ENCODE data around the gene JCHAIN. TPM values are rescaled to one million over a fixed set of nuclear protein-coding genes. Genes with fewer than 3 reads are reported as not detected.
A peak's percentile ranks its signal among the peaks of the same experiment; 100 is the strongest.

The JCHAIN gene
- total and polyA plus RNA-seq, 2 of the 13 experiments (the other 11 are each of a cell fraction or from before 2014, with no cell fraction given), result not detected

DNA sequence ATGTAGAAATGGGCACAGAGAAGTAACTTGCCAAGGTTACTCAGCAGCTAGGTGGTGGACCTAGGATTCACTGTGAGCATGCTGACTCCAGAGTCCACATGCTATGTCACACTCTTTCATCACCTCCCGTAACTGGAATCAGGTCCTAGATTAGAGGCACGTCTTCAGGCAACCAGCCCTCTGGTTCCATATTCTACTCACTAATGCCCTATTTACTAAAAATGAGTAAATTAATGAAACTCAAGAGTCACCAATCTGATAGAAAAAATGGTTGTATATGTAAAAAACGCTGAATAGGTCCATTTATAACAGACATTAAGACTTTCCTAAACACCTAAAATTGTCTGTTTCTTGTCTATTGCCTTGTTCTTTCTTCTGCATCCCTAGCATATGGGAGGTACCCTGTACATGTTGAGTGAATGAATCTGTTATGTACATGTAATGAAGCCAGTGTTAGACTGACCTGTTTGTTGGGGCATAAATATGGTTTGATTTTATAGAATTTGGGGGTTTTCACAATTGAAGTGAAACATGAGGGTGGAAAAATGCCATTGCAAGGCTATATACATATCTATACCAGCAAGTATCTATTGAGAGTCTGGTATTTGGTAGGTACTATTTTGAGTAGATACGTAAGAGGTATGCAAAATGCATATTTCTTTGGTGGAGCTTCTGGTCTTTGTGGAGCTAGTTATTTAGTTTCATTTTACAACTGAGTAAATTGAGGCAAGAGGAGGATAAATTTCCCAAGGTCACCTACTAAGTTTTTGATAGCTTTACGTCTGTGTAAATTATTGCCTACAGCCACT, 48.0 kb upstream of the JCHAIN start (continued):
- TF ChIP-seq MAF1 (CRISPR knock-in tag; IDR thresholded peaks at IDR 0.05; ENCODE audit: borderline replicate concordance), result no peak
- TF ChIP-seq GABPA (IDR thresholded peaks at IDR 0.05; ENCODE audit: low read depth, low read length), result no peak
- no peak for TF ChIP-seq GABPA (CRISPR knock-in tag; IDR thresholded peaks at IDR 0.05; ENCODE audit: low read depth)
- TF ChIP-seq PRDM4 (CRISPR knock-in tag; IDR thresholded peaks at IDR 0.05; ENCODE audit: borderline replicate concordance), result no peak
- TF ChIP-seq ZNF7 (CRISPR knock-in tag; IDR thresholded peaks at IDR 0.05), result no peak
- TF ChIP-seq ZNF567 (CRISPR knock-in tag; IDR thresholded peaks at IDR 0.05; ENCODE audit: borderline replicate concordance), result no peak
- peak; percentile 46; the same call in 1 of the 2 replicates for TF ChIP-seq MYC (CRISPR knock-in tag; IDR thresholded peaks at IDR 0.05; ENCODE audit: borderline replicate concordance)
- no peak for TF ChIP-seq EEA1 (CRISPR knock-in tag; IDR thresholded peaks at IDR 0.05; ENCODE audit: borderline replicate concordance)
- TF ChIP-seq, protein P1, sequence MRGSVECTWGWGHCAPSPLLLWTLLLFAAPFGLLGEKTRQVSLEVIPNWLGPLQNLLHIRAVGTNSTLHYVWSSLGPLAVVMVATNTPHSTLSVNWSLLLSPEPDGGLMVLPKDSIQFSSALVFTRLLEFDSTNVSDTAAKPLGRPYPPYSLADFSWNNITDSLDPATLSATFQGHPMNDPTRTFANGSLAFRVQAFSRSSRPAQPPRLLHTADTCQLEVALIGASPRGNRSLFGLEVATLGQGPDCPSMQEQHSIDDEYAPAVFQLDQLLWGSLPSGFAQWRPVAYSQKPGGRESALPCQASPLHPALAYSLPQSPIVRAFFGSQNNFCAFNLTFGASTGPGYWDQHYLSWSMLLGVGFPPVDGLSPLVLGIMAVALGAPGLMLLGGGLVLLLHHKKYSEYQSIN (CRISPR knock-in tag; IDR thresholded peaks at IDR 0.05; ENCODE audit: borderline replicate concordance), result no peak
- TF ChIP-seq HES4 (CRISPR knock-in tag; IDR thresholded peaks at IDR 0.05; ENCODE audit: borderline replicate concordance), result no peak
- TF ChIP-seq MTA1 (CRISPR knock-in tag; IDR thresholded peaks at IDR 0.05; ENCODE audit: borderline replicate concordance), result no peak
- TF ChIP-seq PRMT3 (CRISPR knock-in tag; IDR thresholded peaks at IDR 0.05; ENCODE audit: borderline replicate concordance, low read depth), result no peak
- TF ChIP-seq MEF2D (CRISPR knock-in tag; IDR thresholded peaks at IDR 0.05), result no peak
- TF ChIP-seq ZNF280D (CRISPR knock-in tag; IDR thresholded peaks at IDR 0.05), result no peak
- no peak for TF ChIP-seq ZNF24 (IDR thresholded peaks at IDR 0.05)
- TF ChIP-seq ZBTB43 (CRISPR knock-in tag; conservative IDR thresholded peaks at IDR 0.05), result no peak
- TF ChIP-seq HOXD1 (CRISPR knock-in tag; IDR thresholded peaks at IDR 0.05), result no peak
- no peak for TF ChIP-seq MXD3 (CRISPR knock-in tag; IDR thresholded peaks at IDR 0.05)
- TF ChIP-seq HHEX (CRISPR knock-in tag; IDR thresholded peaks at IDR 0.05), result no peak
- TF ChIP-seq ARNT2 (CRISPR knock-in tag; IDR thresholded peaks at IDR 0.05; ENCODE audit: low read depth), result no peak
- TF ChIP-seq ZNF251 (CRISPR knock-in tag; IDR thresholded peaks at IDR 0.05), result no peak
- no peak for TF ChIP-seq ZNF550 (CRISPR knock-in tag; IDR thresholded peaks at IDR 0.05; ENCODE audit: borderline replicate concordance)
